HG03159 (cell line): ENCODE data around the gene SAMD8.
A peak's percentile ranks its signal among the peaks of the same experiment; 100 is the strongest.
"Not testable (repeated sequence)": the region's sequence is repeated elsewhere in the genome, so short reads cannot be mapped to it uniquely, and the experiment has no call there.

Source experiments
- ATAC-seq: cut with Tn5 transposase; IDR thresholded peaks from one replicate; pipeline ENCODE4 v1.9.1; 2021; ENCODE audit warnings: mild to moderate bottlenecking, moderate library complexity; ENCODE audit not compliant: unreplicated experiment

The SAMD8 gene

GRCh38 chr10:75137533-75138438 is 26.3 kb downstream of the SAMD8 start:
- ATAC-seq = no peak

DNA sequence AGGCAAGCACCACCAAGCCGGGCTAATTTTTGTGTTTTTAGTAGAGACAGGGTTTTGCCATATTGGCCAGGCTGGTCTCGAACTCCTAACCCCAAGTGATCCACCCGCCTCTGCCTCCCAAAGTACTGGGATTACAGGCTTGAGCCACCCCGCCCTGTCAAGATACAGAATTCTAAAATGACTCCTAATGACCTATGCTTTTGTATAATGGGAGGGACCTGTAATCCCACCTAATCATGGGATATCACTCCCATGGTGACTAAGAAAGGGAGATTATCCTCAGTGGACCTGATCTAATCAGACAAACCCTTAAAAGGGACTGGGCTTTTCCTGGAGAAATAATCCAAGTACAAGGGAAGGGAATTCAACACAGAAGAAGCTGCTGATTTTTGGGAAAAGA is 28.8 kb downstream of the SAMD8 start:
- no peak for ATAC-seq

DNA sequence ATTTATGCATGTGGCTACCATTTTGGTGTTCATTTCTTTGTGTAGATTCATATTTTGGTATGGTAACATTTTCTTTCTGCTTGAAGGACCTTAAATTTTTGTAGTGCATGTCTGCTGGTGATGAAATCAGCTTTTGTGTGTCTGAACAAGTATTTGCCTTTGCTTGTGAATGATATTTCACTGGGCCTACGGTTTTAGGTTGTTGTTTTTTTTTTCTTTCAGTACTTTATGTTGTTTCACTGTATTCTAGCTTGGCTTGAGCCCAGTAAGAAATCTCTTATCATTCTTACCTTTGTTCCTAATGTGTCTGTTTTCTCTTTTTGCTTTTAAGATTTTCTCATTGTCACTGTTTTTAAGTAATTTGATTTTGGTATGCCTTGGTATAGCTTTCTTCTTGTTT is 31.9 kb downstream of the SAMD8 start:
- ATAC-seq = no peak

- no peak for ATAC-seq
Measured at GRCh38 chr10:75145590-75145989, 34.1 kb downstream of the SAMD8 start.

DNA sequence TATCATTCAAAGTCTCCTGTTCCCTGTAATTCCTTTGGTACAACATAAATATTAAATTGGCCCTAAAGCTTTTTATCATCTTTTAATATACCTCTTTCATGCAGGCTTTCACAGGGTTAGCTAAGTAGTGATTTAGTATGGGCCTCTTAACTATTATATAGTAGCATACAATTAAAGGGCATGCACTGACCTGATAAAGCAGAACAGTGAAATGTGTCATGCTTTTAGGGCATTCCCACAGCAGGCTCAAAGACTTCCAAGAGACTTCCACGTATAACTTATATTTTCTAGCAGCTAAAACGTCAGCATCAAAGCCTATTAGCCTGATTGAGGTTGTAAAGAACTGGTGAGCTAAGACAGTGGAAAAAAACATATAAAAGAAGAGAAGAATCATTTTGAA is 35.3 kb downstream of the SAMD8 start:
- ATAC-seq = no peak

DNA sequence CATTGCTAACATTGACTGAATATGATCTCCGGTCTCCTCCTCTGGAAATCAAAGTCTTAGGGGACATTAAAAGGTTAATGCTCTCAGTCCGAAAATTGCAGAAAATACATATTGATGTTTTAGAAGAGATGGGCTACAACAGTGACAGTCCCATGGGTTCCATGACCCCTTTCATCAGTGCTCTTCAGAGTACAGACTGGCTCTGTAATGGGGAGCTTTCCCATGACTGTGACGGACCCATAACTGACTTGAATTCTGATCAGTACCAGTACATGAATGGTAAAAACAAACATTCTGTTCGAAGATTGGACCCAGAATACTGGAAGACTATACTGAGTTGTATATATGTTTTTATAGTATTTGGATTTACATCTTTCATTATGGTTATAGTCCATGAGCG is 39.2 kb downstream of the SAMD8 start:
- ATAC-seq = no peak

- ATAC-seq = no peak
Measured at GRCh38 chr10:75159519-75159918, 48.1 kb downstream of the SAMD8 start.

DNA sequence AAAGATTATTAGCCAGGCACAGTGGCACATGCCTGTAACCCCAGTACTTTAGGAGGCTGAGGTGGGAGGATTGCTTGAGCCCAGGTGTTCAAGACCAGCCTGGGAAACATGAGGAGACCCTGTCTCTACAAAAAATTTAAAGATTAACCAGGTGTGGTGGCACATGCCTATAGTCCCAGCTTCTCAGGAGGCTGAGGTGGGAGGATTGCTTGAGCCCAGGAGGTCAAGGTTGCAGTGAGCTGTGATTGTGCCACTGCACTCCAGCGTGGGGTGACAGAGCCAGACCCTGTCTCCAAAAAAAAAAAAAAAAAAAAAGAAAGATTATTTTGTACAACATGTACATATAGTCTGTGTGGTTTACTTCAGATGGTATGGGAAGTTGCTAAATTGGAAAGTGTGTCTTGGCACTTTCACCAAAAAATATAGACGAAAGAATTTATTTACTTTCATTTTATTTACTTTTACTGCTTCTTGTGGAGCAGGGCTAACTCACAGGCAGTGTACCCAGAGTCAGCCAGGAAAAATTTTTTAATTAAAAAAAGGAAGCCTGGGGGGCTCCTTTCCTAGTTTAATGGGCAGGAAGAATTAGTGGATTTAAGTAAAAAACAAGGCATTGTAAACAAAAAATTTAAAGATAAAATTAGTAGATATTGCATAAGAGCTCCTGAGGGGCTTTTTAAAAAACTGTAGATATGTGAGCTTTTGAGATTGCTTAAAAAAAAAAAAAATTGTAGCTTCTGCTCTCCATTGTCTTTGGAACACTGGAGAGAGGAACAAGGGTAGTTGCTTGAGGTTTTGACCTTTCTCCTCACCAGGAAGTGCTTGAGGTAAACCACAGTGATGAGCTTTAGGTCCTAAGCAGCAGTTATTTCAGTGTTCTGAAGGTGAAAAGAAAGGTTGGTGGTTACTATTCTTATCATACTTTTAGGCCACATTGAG is 54.5 kb downstream of the SAMD8 start:
- ATAC-seq = peak; percentile 85

GRCh38 chr10:75166623-75166972 is 55.1 kb downstream of the SAMD8 start:
- ATAC-seq = peak; percentile 17

DNA sequence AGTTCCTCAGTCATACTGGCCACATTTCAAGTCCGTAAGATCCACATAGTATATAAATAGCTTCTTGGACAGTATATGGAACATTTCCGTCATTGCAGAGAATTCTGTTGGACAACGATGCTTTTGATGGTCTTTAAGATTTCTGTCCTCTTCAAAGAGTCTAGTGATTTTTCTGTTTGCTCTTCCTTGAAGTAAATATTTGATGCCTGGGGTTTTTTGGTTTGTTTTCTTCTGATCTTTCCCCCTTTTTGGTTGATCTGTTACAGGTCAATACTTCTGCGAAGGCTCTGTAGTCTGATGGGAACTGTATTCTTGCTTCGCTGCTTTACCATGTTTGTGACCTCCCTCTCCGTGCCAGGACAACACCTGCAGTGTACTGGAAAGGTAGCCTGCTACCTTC is 56.8 kb downstream of the SAMD8 start:
- no peak for ATAC-seq

DNA sequence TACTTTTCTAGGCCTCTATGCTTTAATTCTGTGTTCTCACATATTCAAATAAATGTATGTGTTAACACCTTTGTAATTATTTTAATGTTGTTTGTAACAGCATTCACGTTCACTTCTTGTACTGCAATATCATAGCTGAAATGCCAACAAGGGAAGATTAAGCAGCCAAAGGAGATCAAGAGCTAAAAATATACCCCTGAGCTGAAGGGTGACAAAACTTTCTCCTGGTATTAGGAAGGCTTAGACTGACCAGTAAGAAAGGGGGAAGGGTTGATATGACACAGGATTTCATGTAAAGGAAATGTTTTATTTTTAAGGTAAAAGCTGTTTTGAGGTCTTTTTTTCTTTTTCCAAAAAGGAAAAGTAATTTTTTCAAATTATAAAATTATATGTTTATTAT is 58.8 kb downstream of the SAMD8 start:
- ATAC-seq = no peak

DNA sequence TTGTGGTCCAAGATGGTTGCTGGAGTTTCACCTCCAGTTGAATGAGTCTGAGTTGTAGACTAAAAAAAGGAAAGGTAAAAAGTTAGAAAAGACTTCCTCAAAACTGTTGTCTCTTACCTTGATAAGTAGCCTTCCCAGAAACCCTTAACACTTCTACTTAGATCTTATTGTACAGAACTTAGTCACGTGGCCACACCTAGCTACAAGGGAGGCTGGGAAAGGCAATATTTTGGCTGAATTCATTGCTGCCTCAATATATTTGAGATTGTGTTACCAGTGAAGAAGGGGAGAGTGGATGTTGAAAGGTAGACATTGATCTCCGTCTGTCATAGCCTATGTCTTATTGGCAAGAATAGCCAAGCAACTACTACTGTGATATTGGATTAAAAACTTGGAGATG is 63.6 kb downstream of the SAMD8 start:
- no peak for ATAC-seq

- ATAC-seq = no peak
Measured at GRCh38 chr10:75176046-75176445, 64.6 kb downstream of the SAMD8 start.

DNA sequence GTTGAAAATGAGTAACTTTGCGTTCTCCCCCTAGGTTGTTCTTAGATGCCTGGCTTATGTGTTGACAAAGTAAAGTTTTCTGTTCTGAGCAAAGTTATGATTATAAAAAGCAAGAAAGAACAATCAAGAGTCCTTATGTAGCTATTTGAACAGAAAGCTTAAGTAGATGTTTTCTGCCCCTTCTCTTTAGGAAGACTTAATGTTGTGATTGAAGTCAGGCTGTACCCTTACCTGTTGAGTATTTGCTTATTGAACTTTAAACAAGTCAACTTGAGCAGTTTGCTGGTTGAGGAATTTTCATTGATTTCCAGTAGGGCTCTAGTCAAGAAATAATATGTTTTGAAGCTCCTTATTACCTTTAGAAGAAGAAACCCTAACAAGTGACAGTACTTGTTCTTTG is 65.3 kb downstream of the SAMD8 start:
- ATAC-seq = no peak

DNA sequence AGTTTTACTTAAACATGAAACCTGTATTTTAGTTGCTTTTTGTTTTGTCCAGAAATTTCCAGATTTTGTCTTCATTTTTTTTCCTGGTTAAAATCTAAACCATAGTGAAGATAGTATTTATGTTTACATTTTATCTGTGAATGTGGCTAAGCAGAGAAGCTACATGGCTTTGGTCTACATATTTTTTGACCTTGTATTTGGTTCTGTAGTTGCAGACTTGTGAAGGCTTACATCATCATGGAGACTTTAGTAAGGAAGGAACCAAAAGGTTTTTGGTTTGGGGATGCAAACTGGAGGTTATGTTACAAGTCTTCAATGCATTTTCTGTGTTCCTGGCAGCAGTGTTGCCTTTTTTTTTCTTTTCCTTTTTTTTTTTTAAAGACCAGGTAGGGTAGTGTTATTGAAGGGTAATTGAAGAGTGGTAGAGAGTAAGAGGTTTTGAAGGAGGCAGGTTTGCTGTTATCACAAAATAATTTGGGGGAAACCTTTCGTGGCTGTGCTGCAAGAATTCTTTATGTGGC is 68.3 kb downstream of the SAMD8 start:
- ATAC-seq = no peak

DNA sequence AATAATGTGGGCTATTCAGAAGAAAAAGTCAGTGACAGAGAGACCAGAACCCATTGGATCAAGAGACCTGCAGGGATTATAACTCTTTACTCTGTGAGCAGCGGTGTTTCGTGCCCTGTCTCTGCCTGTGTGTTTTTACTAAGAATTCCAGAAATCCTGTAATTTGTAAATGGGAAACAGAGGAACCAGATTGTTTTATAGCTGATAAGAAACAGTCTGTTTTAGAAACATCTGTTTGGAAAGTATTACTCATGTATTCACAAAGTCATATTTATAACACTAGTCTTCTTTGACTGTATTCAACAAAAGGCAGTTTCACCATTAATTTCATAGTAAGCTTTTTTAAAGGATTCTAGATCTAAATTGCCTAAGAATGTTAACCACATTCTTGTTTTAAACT is 69.1 kb downstream of the SAMD8 start:
- no peak for ATAC-seq

GRCh38 chr10:75181073-75181472 is 69.6 kb downstream of the SAMD8 start:
- ATAC-seq = no peak

- no peak for ATAC-seq
Measured at GRCh38 chr10:75186310-75186709, 74.9 kb downstream of the SAMD8 start.

GRCh38 chr10:75187961-75188426 is 76.5 kb downstream of the SAMD8 start:
- no peak for ATAC-seq

GRCh38 chr10:75188522-75188921 is 77.1 kb downstream of the SAMD8 start:
- ATAC-seq = not testable (repeated sequence)

GRCh38 chr10:75189266-75190096 is 78.0 kb downstream of the SAMD8 start:
- no peak for ATAC-seq
